Smooth muscle cell (in vitro differentiated cells): ENCODE results near the gene TGM4. TPM values are rescaled to one million over a fixed set of nuclear protein-coding genes. Genes with fewer than 3 reads are reported as not detected.

ENCODE experiments used
- DNase-seq: peaks from one replicate; lab custom pipeline; 2025; ENCODE audit not compliant: unreplicated experiment; lab: John Stamatoyannopoulos, UW
- H2AFZ ChIP-seq: fragments of 200-600 bp; sonication (generic); 2 replicates; pipeline ENCODE4 v1.6.0; 2016; ENCODE audit warnings: antibody characterized with exemption, low read depth, mild to moderate bottlenecking
- H3F3A ChIP-seq: fragments of 200-600 bp; sonication (generic); 2 replicates; pipeline ENCODE4 v1.6.0; 2017; ENCODE audit warnings: antibody characterized with exemption, low read depth
- H3K27ac ChIP-seq: fragments of 200-600 bp; sonication (generic); 2 replicates; pipeline ENCODE4 v1.5.1; 2016; ENCODE audit warnings: low read depth, mild to moderate bottlenecking
- H3K27me3 ChIP-seq: fragments of 200-600 bp; sonication (generic); 2 replicates; pipeline ENCODE4 v1.6.1; 2016; ENCODE audit warnings: low read depth, mild to moderate bottlenecking
- H3K36me3 ChIP-seq: fragments of 200-600 bp; sonication (generic); 2 replicates; pipeline ENCODE4 v1.5.1; 2016; ENCODE audit warnings: low read depth
- H3K4me1 ChIP-seq: fragments of 200-600 bp; sonication (generic); 2 replicates; pipeline ENCODE4 v1.5.1; 2016; ENCODE audit warnings: low read depth
- H3K4me2 ChIP-seq: fragments of 200-600 bp; sonication (generic); 2 replicates; pipeline ENCODE4 v1.6.0; 2016; ENCODE audit warnings: mild to moderate bottlenecking
- H3K4me3 ChIP-seq: fragments of 200-600 bp; sonication (generic); 2 replicates; pipeline ENCODE4 v1.5.1; 2016; ENCODE audit warnings: mild to moderate bottlenecking
- H3K79me2 ChIP-seq: fragments of 200-600 bp; sonication (generic); 2 replicates; pipeline ENCODE4 v1.6.0; 2016; ENCODE audit warnings: low read depth, mild to moderate bottlenecking
- H3K9ac ChIP-seq: fragments of 200-600 bp; sonication (generic); 2 replicates; pipeline ENCODE4 v1.6.0; 2016; ENCODE audit warnings: low read depth
- H3K9me3 ChIP-seq: fragments of 200-600 bp; sonication (generic); replicated peaks from 2 replicates; pipeline ENCODE4 v1.5.1; 2016; ENCODE audit warnings: low read depth
- H4K20me1 ChIP-seq: fragments of 200-600 bp; sonication (generic); 2 replicates; pipeline ENCODE4 v1.6.0; 2016; ENCODE audit warnings: low read depth
- whole genome bisulfite sequencing: methylation state at CpG from one replicate; pipeline ENCODE4 v1.1.7; 2016; ENCODE audit warnings: low lambda C conversion rate; 5-methylcytosine and 5-hydroxymethylcytosine counted together
- polyA plus RNA-seq: library from polyadenylated mRNA; unstranded; fragments of >200 nt; fragmentation: Nextera tagmentation; extraction: Ambion mirVana; gene quantifications from 2 replicates; pipeline ENCODE4 v1.2.1, GENCODE V29; 2016
- total RNA-seq: library from RNA; depleted of rRNA; stranded (reverse); fragments of >200 nt; gene quantifications from 2 replicates; pipeline ENCODE4 v1.2.3, GENCODE V29; 2014
- TF ChIP-seq, protein P1 (sequence below): fragments of 200-600 bp; sonication (generic); IDR thresholded peaks from 2 replicates; pipeline ENCODE4 v1.5.1; 2017; ENCODE audit warnings: borderline replicate concordance, mild to moderate bottlenecking, antibody characterized with exemption; ENCODE audit not compliant: insufficient read depth, poor library complexity, severe bottlenecking

TGM4 gene
- total and polyA plus RNA-seq, 2 experiments from 2014 or later, result not detected

DNA sequence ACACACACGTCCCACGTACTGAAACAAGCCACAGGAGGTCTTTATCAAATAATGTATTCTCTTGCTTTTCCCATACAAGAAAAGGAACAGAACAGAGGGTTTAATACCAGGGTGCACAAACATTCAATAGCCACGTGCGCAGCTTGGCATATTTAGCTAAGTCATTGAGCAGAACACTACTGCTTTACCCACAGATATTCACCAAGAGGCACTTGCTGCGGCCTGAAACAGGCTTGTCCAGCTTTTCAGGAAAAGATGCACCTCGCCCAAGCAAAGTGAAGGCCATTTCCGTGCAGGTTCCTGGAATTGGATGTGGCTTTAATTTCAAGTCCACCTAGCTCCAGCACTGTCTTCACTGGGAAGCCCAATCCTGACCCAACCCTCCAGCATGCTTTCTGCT, 84.0 kb downstream of the TGM4 start:
- TF ChIP-seq, protein P1, sequence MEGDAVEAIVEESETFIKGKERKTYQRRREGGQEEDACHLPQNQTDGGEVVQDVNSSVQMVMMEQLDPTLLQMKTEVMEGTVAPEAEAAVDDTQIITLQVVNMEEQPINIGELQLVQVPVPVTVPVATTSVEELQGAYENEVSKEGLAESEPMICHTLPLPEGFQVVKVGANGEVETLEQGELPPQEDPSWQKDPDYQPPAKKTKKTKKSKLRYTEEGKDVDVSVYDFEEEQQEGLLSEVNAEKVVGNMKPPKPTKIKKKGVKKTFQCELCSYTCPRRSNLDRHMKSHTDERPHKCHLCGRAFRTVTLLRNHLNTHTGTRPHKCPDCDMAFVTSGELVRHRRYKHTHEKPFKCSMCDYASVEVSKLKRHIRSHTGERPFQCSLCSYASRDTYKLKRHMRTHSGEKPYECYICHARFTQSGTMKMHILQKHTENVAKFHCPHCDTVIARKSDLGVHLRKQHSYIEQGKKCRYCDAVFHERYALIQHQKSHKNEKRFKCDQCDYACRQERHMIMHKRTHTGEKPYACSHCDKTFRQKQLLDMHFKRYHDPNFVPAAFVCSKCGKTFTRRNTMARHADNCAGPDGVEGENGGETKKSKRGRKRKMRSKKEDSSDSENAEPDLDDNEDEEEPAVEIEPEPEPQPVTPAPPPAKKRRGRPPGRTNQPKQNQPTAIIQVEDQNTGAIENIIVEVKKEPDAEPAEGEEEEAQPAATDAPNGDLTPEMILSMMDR, result no peak
- WGBS, result 85% methylated on average over 7 of the region's 7 CpGs
- peaks cover 94% of the 10 kb centered on the region for H4K20me1 ChIP-seq

DNA sequence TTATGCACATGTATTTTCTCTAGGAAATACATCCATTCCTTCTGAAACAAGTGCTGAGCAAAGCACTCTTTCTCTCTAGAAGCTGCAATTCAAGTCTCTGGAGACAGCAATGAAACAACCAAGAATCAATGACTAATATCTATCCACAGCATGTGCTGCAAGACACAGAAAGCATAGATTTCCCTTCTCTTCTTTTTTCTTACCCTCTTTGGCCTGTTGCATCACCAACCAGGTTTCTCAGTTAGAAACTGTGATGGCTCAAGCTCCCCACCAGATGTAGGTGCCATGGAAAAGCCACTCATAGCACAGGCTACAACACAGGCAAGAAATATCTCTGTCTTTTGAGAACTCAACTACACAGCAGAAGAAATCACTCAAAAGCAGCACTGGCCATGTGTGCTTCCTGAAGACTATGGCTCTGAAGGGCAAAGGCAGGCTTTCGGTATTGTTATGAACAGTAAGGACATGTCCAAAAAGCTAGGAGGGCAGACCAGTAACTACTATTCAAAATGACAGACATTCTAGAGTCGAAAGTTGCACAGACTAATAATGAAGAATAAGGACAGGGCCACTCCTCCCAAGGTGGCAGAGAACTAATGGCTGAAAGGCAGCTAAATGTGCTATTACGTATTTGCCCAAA, 86.1 kb downstream of the TGM4 start:
- no peaks in the 10 kb centered on the region for H3K27me3 ChIP-seq
- 96% methylated on average over 3 of the region's 3 CpGs for WGBS
- H3F3A ChIP-seq, result no peaks in the 10 kb centered on the region
- H4K20me1 ChIP-seq, result peaks cover 96% of the 10 kb centered on the region
- no peak for DNase-seq
- H3K4me3 ChIP-seq, result no peak overlapping the region
- TF ChIP-seq, protein P1, result no peak
- H2AFZ ChIP-seq, result no peak overlapping the region
- H3K9ac ChIP-seq, result no peak overlapping the region
- H3K4me1 ChIP-seq, result no peaks in the 10 kb centered on the region
- H3K36me3 ChIP-seq, result no peaks in the 10 kb centered on the region
- H3K27ac ChIP-seq, result no peak overlapping the region
- no peaks in the 10 kb centered on the region for H3K9me3 ChIP-seq
- peaks cover 19% of the 10 kb centered on the region for H3K79me2 ChIP-seq
- H3K4me2 ChIP-seq, result no peak overlapping the region

More for the DNA sequence above, 84.0 kb downstream of the TGM4 start:
- DNase-seq, result no peak
- no peak overlapping the region for H3K9ac ChIP-seq
- H3K36me3 ChIP-seq, result no peaks in the 10 kb centered on the region
- no peak overlapping the region for H3K4me2 ChIP-seq
- H3K9me3 ChIP-seq, result no peaks in the 10 kb centered on the region
- no peak overlapping the region for H3K27ac ChIP-seq
- H3F3A ChIP-seq, result no peaks in the 10 kb centered on the region
- H3K4me1 ChIP-seq, result no peaks in the 10 kb centered on the region
- no peak overlapping the region for H3K4me3 ChIP-seq
- no peaks in the 10 kb centered on the region for H3K27me3 ChIP-seq
- H2AFZ ChIP-seq, result no peak overlapping the region
- peaks cover 9% of the 10 kb centered on the region for H3K79me2 ChIP-seq

DNA sequence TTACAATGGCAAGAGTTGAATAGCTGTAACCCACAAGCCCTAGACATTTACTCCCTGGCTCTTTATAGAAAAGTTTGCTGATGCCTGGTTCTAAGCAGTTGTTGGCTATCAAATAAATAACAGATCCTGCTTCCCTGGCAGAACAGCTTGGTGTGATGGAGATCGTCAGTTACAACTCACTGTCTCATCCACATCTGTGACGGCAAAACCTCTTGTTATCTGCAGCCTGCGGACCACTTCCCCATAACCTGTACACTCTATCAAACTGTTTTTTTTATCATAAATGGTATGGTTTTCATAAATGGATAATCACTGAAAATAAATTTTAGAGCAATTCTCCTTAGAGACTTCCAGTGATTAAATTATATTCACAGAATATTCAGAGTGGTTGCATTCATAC, 87.5 kb downstream of the TGM4 start:
- H3K4me3 ChIP-seq, result no peak overlapping the region
- no peak overlapping the region for H3K9ac ChIP-seq
- no peaks in the 10 kb centered on the region for H3K4me1 ChIP-seq
- no peak overlapping the region for H3K27ac ChIP-seq
- no peaks in the 10 kb centered on the region for H3K27me3 ChIP-seq
- H4K20me1 ChIP-seq, result peaks cover 97% of the 10 kb centered on the region
- H3K4me2 ChIP-seq, result no peak overlapping the region
- TF ChIP-seq, protein P1, result no peak
- peaks cover 22% of the 10 kb centered on the region for H3K79me2 ChIP-seq
- no peaks in the 10 kb centered on the region for H3F3A ChIP-seq
- no peaks in the 10 kb centered on the region for H3K36me3 ChIP-seq
- no peaks in the 10 kb centered on the region for H3K9me3 ChIP-seq
- 83% methylated on average over 3 of the region's 3 CpGs for WGBS
- no peak overlapping the region for H2AFZ ChIP-seq
- no peak for DNase-seq
